ENCODE results near the gene ZNF502.
A peak's percentile ranks its signal among the peaks of the same experiment; 100 is the strongest.
"Not testable (repeated sequence)": the region's sequence is repeated elsewhere in the genome, so short reads cannot be mapped to it uniquely, and the experiment has no call there.

Gene ZNF502

GRCh38 chr3:44712455-44713075, at the start of gene ZNF502:
TSS of gene ZNF502 (plus strand) at chr3:44712660. CDS start at chr3:44720262, 7,602 bp downstream.
- FAIRE-seq (no peak), DNase-seq (ENCODE audit: insufficient read length, low spot score) (peak; percentile 70)
- no peak for TF ChIP-seq CTCF (IDR thresholded peaks at IDR 0.05; ENCODE audit: insufficient read depth, missing control alignments)

- DNase-seq (ENCODE audit: insufficient read length, low spot score) = no peak
- no peak for FAIRE-seq
- no peak for TF ChIP-seq CTCF (IDR thresholded peaks at IDR 0.05; ENCODE audit: insufficient read depth, missing control alignments)
Observed at GRCh38 chr3:44665173-44665572, 47.3 kb upstream of the ZNF502 start.

GRCh38 chr3:44666346-44666745, 46.1 kb upstream of the ZNF502 start:
- no peak for DNase-seq (ENCODE audit: insufficient read length, low spot score)
- no peak for FAIRE-seq
- TF ChIP-seq CTCF (IDR thresholded peaks at IDR 0.05; ENCODE audit: insufficient read depth, missing control alignments) = no peak

GRCh38 chr3:44669760-44670159, 42.7 kb upstream of the ZNF502 start:
- TF ChIP-seq CTCF (IDR thresholded peaks at IDR 0.05; ENCODE audit: insufficient read depth, missing control alignments) = no peak
- no peak for FAIRE-seq

GRCh38 chr3:44673466-44673865, 39.0 kb upstream of the ZNF502 start:
- FAIRE-seq; DNase-seq (ENCODE audit: insufficient read length, low spot score): not testable (repeated sequence)

More at GRCh38 chr3:44669760-44670159, 42.7 kb upstream of the ZNF502 start:
- no peak for DNase-seq (ENCODE audit: insufficient read length, low spot score)

- no peak for TF ChIP-seq CTCF (IDR thresholded peaks at IDR 0.05; ENCODE audit: insufficient read depth, missing control alignments)
- no peak for DNase-seq (ENCODE audit: insufficient read length, low spot score)
- FAIRE-seq = no peak
Observed at GRCh38 chr3:44674211-44674610, 38.2 kb upstream of the ZNF502 start.

GRCh38 chr3:44678480-44679116, 33.9 kb upstream of the ZNF502 start:
- FAIRE-seq = no peak

More at GRCh38 chr3:44678480-44679116, 33.9 kb upstream of the ZNF502 start:
- no peak for TF ChIP-seq CTCF (IDR thresholded peaks at IDR 0.05; ENCODE audit: insufficient read depth, missing control alignments)
- no peak for DNase-seq (ENCODE audit: insufficient read length, low spot score)

All from D721Med (cell line).